PC-9 (cell line): ENCODE results near the gene TREX2.

Experiments
- CTCF ChIP-seq: fragments of 200-600 bp; sonication (generic); conservative IDR thresholded peaks from 2 replicates; pipeline ENCODE4 v1.6.1; 2017; ENCODE audit warnings: mixed run types, antibody characterized with exemption, mild to moderate bottlenecking, moderate library complexity
- EZH2 ChIP-seq: fragments of 200-600 bp; sonication (generic); IDR thresholded peaks from 2 replicates; pipeline ENCODE4 v1.8.0; 2017; ENCODE audit warnings: antibody characterized with exemption, low read depth

GRCh38 chrX:153441296-153441695, 4.6 kb downstream of the TREX2 start:
- TF ChIP-seq CTCF (no peak), EZH2 (no peak)
